Measurements from ENCODE around the gene SMIM34. TPM values are rescaled to one million over a fixed set of nuclear protein-coding genes. Genes with fewer than 3 reads are reported as not detected.
A peak's percentile ranks its signal among the peaks of the same experiment; 100 is the strongest.
"Not testable (repeated sequence)": the region's sequence is repeated elsewhere in the genome, so short reads cannot be mapped to it uniquely, and the experiment has no call there.

SMIM34 gene
- total RNA-seq, 2 donors from 2014 or later = not detected

DNA sequence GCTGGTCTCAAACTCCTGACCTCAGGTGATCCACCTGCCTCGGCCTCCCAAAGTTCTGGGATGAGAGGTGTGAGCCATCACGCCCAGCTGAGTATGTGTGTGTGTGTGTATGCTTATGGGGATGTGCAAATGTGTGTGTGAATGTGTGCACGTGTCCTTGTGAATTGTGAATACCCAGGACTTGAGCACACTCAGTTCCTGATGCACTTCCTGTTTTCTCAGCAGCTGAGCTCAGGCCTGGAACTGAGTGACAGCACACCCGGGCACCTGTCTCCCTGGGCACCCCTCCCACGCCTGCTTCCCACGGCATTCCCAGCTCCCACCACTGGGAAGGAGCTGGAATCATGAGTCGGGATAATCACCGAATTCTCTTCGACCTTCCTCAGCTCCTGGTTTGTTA is 16.5 kb downstream of the SMIM34 start:
- H3K36me3 ChIP-seq (replicated peaks in 1 of 2; ENCODE audit: insufficient read depth in 1 of 2, low read depth in 2 of 2); ATAC-seq; intact Hi-C loops (cut with DNase I); H3K9me3 ChIP-seq; H3K27me3 ChIP-seq; H3K4me1 ChIP-seq; H3K27ac ChIP-seq; DNase-seq; H3K4me3 ChIP-seq: not testable (repeated sequence)
- WGBS, 2 donors = no CpG with 5 or more reads among the region's 9 CpGs

DNA sequence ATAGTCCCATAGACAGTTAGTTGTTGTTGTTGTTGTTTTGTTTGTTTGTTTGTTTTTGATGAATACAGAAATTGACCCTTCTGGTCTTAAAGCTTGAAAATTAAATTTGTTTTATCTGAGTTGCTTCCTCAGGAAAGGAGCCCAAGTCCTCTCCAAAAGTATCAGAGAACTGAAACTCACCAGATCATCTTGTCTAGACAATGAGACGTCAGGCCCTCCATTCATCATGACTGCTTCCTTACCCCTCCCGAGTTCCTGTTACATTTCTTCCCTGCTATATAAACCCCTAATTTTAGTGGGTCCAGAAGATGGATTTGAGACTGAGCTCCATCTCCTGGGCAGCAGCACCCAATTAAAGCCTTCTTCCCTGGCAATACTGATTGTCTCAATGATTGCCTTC is 17.1 kb downstream of the SMIM34 start:
- H3K4me3 ChIP-seq; H3K27ac ChIP-seq; DNase-seq; intact Hi-C loops (cut with DNase I); H3K27me3 ChIP-seq; H3K4me1 ChIP-seq; H3K9me3 ChIP-seq; ATAC-seq; H3K36me3 ChIP-seq (replicated peaks in 1 of 2; ENCODE audit: insufficient read depth in 1 of 2, low read depth in 2 of 2): not testable (repeated sequence)
- no CpG with 5 or more reads among the region's 2 CpGs for WGBS, 2 donors

GRCh38 chr21:34406102-34406501 is 17.6 kb downstream of the SMIM34 start:
- ATAC-seq; DNase-seq; intact Hi-C loops (cut with DNase I); H3K27me3 ChIP-seq; H3K4me3 ChIP-seq; H3K36me3 ChIP-seq (replicated peaks in 1 of 2; ENCODE audit: insufficient read depth in 1 of 2, low read depth in 2 of 2); H3K27ac ChIP-seq; H3K4me1 ChIP-seq; H3K9me3 ChIP-seq: not testable (repeated sequence)
- no CpG with 5 or more reads among the region's 6 CpGs for WGBS, 2 donors

- H3K4me3 ChIP-seq; ATAC-seq; DNase-seq; H3K27me3 ChIP-seq; H3K9me3 ChIP-seq; intact Hi-C loops (cut with DNase I); H3K27ac ChIP-seq; H3K36me3 ChIP-seq (replicated peaks in 1 of 2; ENCODE audit: insufficient read depth in 1 of 2, low read depth in 2 of 2); H3K4me1 ChIP-seq: not testable (repeated sequence)
- WGBS, 2 donors = no CpG with 5 or more reads among the region's 2 CpGs
These were observed 18.1 kb downstream of the SMIM34 start for GRCh38 chr21:34405686-34406085.

- H3K36me3 ChIP-seq (replicated peaks in 1 of 2; ENCODE audit: insufficient read depth in 1 of 2, low read depth in 2 of 2); H3K9me3 ChIP-seq; H3K27me3 ChIP-seq; H3K4me1 ChIP-seq; intact Hi-C loops (cut with DNase I); H3K4me3 ChIP-seq; H3K27ac ChIP-seq; DNase-seq; ATAC-seq: not testable (repeated sequence)
- WGBS, 2 donors = no CpG with 5 or more reads among the region's 5 CpGs
These were observed 19.0 kb downstream of the SMIM34 start for GRCh38 chr21:34404742-34405141.

DNA sequence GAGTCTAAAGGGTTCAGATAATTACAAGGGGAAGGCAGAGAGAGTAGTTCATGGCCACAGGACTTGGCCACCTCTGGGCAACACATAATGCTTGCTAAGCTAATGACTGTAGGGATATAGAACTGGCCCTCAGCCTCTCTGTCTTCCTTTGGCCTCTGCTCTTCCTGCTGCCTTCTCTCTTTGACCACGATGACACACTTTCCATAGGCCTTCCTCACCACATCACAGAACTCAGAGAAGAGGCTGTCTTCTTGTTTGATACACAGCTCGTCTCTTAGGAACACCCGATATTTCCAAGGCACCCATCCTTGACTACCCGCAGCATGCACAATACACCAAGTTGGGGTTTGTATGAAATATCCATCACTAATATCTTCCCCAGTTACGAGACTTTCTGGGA is 23.2 kb downstream of the SMIM34 start:
- intact Hi-C loops (cut with DNase I); ATAC-seq: not testable (repeated sequence)

DNA sequence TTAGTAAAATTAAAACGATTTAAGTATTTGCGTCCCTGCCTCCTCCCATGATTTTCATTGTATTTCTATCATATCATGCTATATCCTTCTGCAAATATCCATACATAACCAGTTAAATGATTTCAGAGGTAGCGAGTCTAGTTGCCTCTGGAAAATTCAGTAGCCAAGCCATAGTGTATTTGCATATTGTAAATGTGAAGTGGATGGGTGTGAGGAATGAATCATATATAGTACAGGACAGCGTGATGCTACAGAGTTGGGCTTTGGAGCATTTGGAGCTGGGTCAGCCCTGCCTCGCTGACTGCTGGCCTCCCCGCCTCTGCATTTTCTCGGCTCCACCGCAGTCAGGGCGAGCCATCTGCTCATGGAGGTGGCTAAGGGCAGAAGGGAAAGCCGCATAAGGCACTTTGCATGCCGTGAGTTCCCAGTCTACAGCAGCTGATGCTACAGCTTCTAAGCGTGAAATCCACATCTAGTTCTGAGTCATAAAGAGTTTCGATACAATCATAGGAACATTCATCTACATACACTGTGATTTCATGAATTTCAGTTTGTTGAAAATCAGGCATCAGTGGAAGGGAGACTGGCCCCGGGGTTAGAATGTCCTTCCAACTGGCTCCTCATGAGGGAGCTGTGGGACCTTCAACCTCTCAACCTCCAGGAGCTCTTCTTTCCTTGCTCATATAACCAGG is 39.9 kb downstream of the SMIM34 start:
- H3K9me3 ChIP-seq; H3K27me3 ChIP-seq; ATAC-seq; H3K36me3 ChIP-seq (replicated peaks in 1 of 2; ENCODE audit: insufficient read depth in 1 of 2, low read depth in 2 of 2); H3K4me1 ChIP-seq; intact Hi-C loops (cut with DNase I); H3K27ac ChIP-seq; H3K4me3 ChIP-seq; DNase-seq: not testable (repeated sequence)
- no CpG with 5 or more reads among the region's 14 CpGs for WGBS, 2 donors

More for the DNA sequence above, 23.2 kb downstream of the SMIM34 start:
- not testable (repeated sequence) for H3K9me3 ChIP-seq; H3K4me1 ChIP-seq; DNase-seq; H3K27ac ChIP-seq; H3K4me3 ChIP-seq; H3K36me3 ChIP-seq (replicated peaks in 1 of 2; ENCODE audit: insufficient read depth in 1 of 2, low read depth in 2 of 2); H3K27me3 ChIP-seq
- WGBS, 2 donors = no CpG with 5 or more reads among the region's 5 CpGs

- ATAC-seq; DNase-seq; H3K4me1 ChIP-seq; H3K4me3 ChIP-seq; H3K36me3 ChIP-seq (replicated peaks in 1 of 2; ENCODE audit: insufficient read depth in 1 of 2, low read depth in 2 of 2); intact Hi-C loops (cut with DNase I); H3K27ac ChIP-seq; H3K9me3 ChIP-seq; H3K27me3 ChIP-seq: not testable (repeated sequence)
- WGBS, 2 donors = no CpG with 5 or more reads among the region's 2 CpGs
These were observed 40.6 kb downstream of the SMIM34 start for GRCh38 chr21:34383138-34383537.

- H3K27ac ChIP-seq; H3K27me3 ChIP-seq; DNase-seq; H3K36me3 ChIP-seq (replicated peaks in 1 of 2; ENCODE audit: insufficient read depth in 1 of 2, low read depth in 2 of 2); H3K4me3 ChIP-seq; H3K9me3 ChIP-seq; H3K4me1 ChIP-seq; intact Hi-C loops (cut with DNase I): not testable (repeated sequence)
- no CpG with 5 or more reads among the region's 33 CpGs for WGBS, 2 donors
- peak; percentile 69 for ATAC-seq
These were observed 48.2 kb downstream of the SMIM34 start for GRCh38 chr21:34375619-34375972.

- H3K4me3 ChIP-seq; DNase-seq; H3K9me3 ChIP-seq; intact Hi-C loops (cut with DNase I); H3K4me1 ChIP-seq; H3K36me3 ChIP-seq (replicated peaks in 1 of 2; ENCODE audit: insufficient read depth in 1 of 2, low read depth in 2 of 2); H3K27me3 ChIP-seq; H3K27ac ChIP-seq: not testable (repeated sequence)
- peak; percentile 98 for ATAC-seq
- whole genome bisulfite sequencing, 2 donors = no CpG with 5 or more reads among the region's 49 CpGs
These were observed 48.7 kb downstream of the SMIM34 start, which contains the start of gene SMIM11 for GRCh38 chr21:34374940-34375618. TSS of gene SMIM11 (plus strand) at chr21:34375507. CDS start at chr21:34379505, 3,998 bp downstream.

DNA sequence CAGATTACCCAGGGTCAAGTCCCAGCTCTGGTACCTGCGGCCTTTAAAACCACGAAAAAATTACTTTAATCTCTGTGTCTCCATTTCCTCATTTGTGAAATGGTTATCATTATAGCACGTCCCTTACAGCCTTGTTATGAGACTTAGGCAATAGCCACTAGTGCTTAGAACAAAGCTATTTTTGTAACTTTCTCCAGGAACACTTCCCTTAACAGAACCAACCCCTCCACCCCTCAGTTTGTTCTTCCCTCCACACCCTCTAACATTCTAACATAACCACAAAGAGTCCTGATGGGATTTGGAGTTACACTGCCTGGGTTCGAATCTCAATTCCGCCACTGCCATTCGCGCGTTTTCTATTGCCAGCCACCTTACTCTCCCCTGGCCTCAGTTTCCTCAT is 49.3 kb downstream of the SMIM34 start:
- H3K4me1 ChIP-seq; H3K27me3 ChIP-seq; ATAC-seq; H3K27ac ChIP-seq; DNase-seq; H3K9me3 ChIP-seq; H3K36me3 ChIP-seq (replicated peaks in 1 of 2; ENCODE audit: insufficient read depth in 1 of 2, low read depth in 2 of 2); H3K4me3 ChIP-seq; intact Hi-C loops (cut with DNase I): not testable (repeated sequence)
- WGBS, 2 donors = no CpG with 5 or more reads among the region's 8 CpGs
